HepG2 (cell line): ENCODE data around the gene LYPD6B.

Experiments
- GABPA ChIP-seq, 2 experiments: IDR thresholded peaks; 2 replicates each; pipeline ENCODE4 v1.6.1; 2011 to 2016; ENCODE audit warnings: low read depth in 2 of 2, low read length in 1 of 2, missing biosample characterization in 1 of 2, missing genetic modification characterization in 1 of 2
- RNF2 ChIP-seq: fragments of 450-650 bp; conservative IDR thresholded peaks from 2 replicates; pipeline ENCODE4 v1.6.1; 2016; ENCODE audit warnings: low read depth
- ZNF24 ChIP-seq: fragments of 450-650 bp; IDR thresholded peaks from 2 replicates; pipeline ENCODE4 v1.6.1; 2017; ENCODE audit warnings: antibody characterized with exemption, mild to moderate bottlenecking

DNA sequence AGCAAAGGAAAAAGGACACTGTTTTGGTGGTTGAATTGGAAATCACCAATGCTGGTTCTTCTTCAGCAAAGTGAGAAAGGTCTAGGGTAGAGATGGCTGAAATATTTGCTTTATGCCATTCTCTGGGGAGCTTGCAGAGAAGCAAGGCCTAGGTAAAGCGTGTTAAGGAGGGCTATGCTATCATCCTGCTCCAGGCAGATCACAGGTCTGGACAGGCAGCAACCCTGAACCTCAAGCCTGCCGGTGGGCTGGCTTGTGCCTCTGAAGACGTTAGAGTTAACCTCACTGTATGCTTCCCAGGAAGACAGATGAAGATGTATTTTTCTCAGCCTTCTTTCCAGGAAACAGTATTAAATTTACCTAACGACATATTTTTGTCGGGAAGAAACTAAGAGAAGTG is 153.4 kb downstream of the LYPD6B start:
- TF ChIP-seq ZNF24: no peak
- no peak for TF ChIP-seq GABPA (IDR thresholded peaks at IDR 0.05; ENCODE audit: low read depth, low read length)
- TF ChIP-seq GABPA (CRISPR knock-in tag; IDR thresholded peaks at IDR 0.05; ENCODE audit: low read depth): no peak
- TF ChIP-seq RNF2: no peak
